Ovary (tissue), 3 donors: Measurements from ENCODE around the gene SLC22A3.

Source experiments
- EP300 ChIP-seq: sonication (generic); formaldehyde crosslinking; IDR thresholded peaks from one replicate; pipeline ENCODE4 v1.6.1; 2017; ENCODE audit warnings: antibody characterized with exemption
- POLR2A ChIP-seq: fragments of 450-650 bp; IDR thresholded peaks from one replicate; pipeline ENCODE4 v1.6.1; 2017; ENCODE audit warnings: antibody characterized with exemption, mild to moderate bottlenecking, moderate library complexity
- TF ChIP-seq, protein P1 (sequence below), 3 donors: fragments of 450-650 bp in 2 of 3; fragments of 200-600 bp in 1 of 3; IDR thresholded peaks; one replicate each; pipeline versions ENCODE4 v1.5.1 to v1.8.0; 2016 to 2022; ENCODE audit warnings: antibody characterized with exemption in 3 of 3, mild to moderate bottlenecking in 1 of 3
- donor health status: DM: no; HTN: no; CAD: no.

DNA sequence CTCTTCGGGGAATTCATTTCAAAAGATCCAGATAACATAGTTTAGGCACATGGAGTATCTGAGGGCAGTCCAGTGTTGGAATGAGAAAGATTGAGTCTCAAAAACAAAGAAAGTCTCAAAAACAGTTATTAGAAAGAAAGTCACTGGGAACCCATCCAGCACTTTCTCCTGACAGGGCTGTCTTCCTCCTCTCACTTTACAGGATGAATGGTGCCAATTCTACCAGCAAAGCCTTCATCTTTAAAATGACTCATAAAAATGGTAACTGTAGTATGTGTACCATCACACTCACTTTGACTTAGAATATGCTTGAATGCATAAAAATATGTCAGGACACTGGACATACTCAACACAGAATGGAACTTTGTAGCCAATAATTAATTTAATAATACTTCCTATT is 71.3 kb downstream of the SLC22A3 start:
- TF ChIP-seq, protein P1, sequence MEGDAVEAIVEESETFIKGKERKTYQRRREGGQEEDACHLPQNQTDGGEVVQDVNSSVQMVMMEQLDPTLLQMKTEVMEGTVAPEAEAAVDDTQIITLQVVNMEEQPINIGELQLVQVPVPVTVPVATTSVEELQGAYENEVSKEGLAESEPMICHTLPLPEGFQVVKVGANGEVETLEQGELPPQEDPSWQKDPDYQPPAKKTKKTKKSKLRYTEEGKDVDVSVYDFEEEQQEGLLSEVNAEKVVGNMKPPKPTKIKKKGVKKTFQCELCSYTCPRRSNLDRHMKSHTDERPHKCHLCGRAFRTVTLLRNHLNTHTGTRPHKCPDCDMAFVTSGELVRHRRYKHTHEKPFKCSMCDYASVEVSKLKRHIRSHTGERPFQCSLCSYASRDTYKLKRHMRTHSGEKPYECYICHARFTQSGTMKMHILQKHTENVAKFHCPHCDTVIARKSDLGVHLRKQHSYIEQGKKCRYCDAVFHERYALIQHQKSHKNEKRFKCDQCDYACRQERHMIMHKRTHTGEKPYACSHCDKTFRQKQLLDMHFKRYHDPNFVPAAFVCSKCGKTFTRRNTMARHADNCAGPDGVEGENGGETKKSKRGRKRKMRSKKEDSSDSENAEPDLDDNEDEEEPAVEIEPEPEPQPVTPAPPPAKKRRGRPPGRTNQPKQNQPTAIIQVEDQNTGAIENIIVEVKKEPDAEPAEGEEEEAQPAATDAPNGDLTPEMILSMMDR (IDR thresholded peaks at IDR 0.05) = no peak
- TF ChIP-seq POLR2A (no peak), EP300 (no peak)
